K562 (cell line): ENCODE results near the gene TMC8. TPM values are rescaled to one million over a fixed set of nuclear protein-coding genes. Genes with fewer than 3 reads are reported as not detected.
A peak's percentile ranks its signal among the peaks of the same experiment; 100 is the strongest.

ENCODE experiments used
- BCOR ChIP-seq: fragments of 450-650 bp; IDR thresholded peaks from 2 replicates; pipeline ENCODE4 v1.6.1; 2016
- DLX4 ChIP-seq: fragments of 250-450 bp; sonication (Bioruptor Pico); IDR thresholded peaks from 2 replicates; pipeline ENCODE4 v1.6.1; 2021; ENCODE audit warnings: mild to moderate bottlenecking
- ETV1 ChIP-seq: fragments of 450-650 bp; conservative IDR thresholded peaks from 2 replicates; pipeline ENCODE4 v1.6.1; 2016; ENCODE audit warnings: missing genetic modification characterization, control low read depth, low read depth, missing compliant biosample characterization
- HCFC1 ChIP-seq: IDR thresholded peaks from 2 replicates; pipeline ENCODE4 v1.6.1; 2012; ENCODE audit warnings: low read depth, low read length, improper control_type of control experiment
- L3MBTL2 ChIP-seq: fragments of 450-650 bp; IDR thresholded peaks from 2 replicates; pipeline ENCODE4 v1.6.1; 2016; ENCODE audit warnings: mild to moderate bottlenecking, moderate library complexity
- NRF1 ChIP-seq, 2 experiments: fragments of 450-650 bp; IDR thresholded peaks in 1 of 2; conservative IDR thresholded peaks in 1 of 2; 2 replicates each; pipeline ENCODE4 v1.6.1; 2014; ENCODE audit warnings: mild to moderate bottlenecking in 2 of 2
- RBFOX2 ChIP-seq: fragments of 200-400 bp; formaldehyde crosslinking; IDR thresholded peaks from 2 replicates; pipeline ENCODE4 v1.6.1; 2017; ENCODE audit warnings: low read depth, mild to moderate bottlenecking, low read length, moderate library complexity
- RFX7 ChIP-seq: fragments of 250-450 bp; sonication (Bioruptor Pico); IDR thresholded peaks from 2 replicates; pipeline ENCODE4 v1.5.1; 2021; ENCODE audit warnings: mild to moderate bottlenecking
- RNF2 ChIP-seq: sonication (generic); IDR thresholded peaks from 2 replicates; pipeline ENCODE4 v1.6.1; 2016
- TCF3 ChIP-seq: sonication (generic); formaldehyde crosslinking; IDR thresholded peaks from 2 replicates; pipeline ENCODE4 v1.4.0; 2020; ENCODE audit warnings: mild to moderate bottlenecking, missing genetic modification reagents
- polyA plus RNA-seq, 8 experiments: library from polyadenylated mRNA; depleted of rRNA in 4 of 8; stranded (reverse) in 5 of 8; unstranded in 3 of 8; fragments of >200 nt; fragmentation: Nextera tagmentation in 2 of 8; fragmentation: Illumina TruSeq in 1 of 8; extraction: Ambion mirVana in 2 of 8; extraction: Trizol in 1 of 8; gene quantifications; 2 replicates each; pipeline versions ENCODE4 v1.2.1 to v1.2.3, GENCODE V29; 2011 to 2014; ENCODE audit warnings: inconsistent platforms in 1 of 8, missing spikeins in 1 of 8
- total RNA-seq, 7 experiments: library from RNA; depleted of rRNA in 6 of 7; stranded (reverse); fragments of >200 nt in 6 of 7; fragmentation: Illumina TruSeq in 2 of 7; extraction: Trizol in 2 of 7; gene quantifications; 2 replicates each; pipeline versions ENCODE4 v1.2.1 to v1.2.3, GENCODE V29; 2011 to 2021; ENCODE audit warnings: low replicate concordance in 1 of 7
- TF ChIP-seq, protein P1 (sequence below): sonication (generic); formaldehyde crosslinking; IDR thresholded peaks from 2 replicates; pipeline ENCODE4 v1.9.0; 2022; ENCODE audit warnings: mild to moderate bottlenecking, missing genetic modification reagents

TMC8 gene
- total and polyA plus RNA-seq, 9 of the 15 experiments (the other 6 are each of a cell fraction or from before 2014, with no cell fraction given) = 0.13 to 10.9 (median 2.8) TPM

- TF ChIP-seq L3MBTL2 (peak; percentile 77), TCF3 (CRISPR knock-in tag) (peak; percentile 25), RFX7 (CRISPR knock-in tag) (no peak), NRF1 (conservative IDR thresholded peaks at IDR 0.05 in 1 of 2, IDR thresholded peaks at IDR 0.05 in 1 of 2) (peak in 1 of 2 experiments; percentile 60; a peak in 2 of 4 replicates), RBFOX2 (peak; percentile 85), RNF2 (no peak), DLX4 (CRISPR knock-in tag) (no peak), ETV1 (no peak), BCOR (0 out of 2 replicates have a peak, but pooled peaks have one; percentile 0), HCFC1 (peak; percentile 35; the same call in 1 of the 2 replicates)
- TF ChIP-seq, protein P1, sequence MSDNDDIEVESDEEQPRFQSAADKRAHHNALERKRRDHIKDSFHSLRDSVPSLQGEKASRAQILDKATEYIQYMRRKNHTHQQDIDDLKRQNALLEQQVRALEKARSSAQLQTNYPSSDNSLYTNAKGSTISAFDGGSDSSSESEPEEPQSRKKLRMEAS (CRISPR knock-in tag) = no peak
Observed at GRCh38 chr17:78168242-78168902, 37.8 kb downstream of the TMC8 start, which contains the start of gene SYNGR2 (continued).
